HCT116 (cell line): ENCODE data around the gene C2orf76. TPM values are rescaled to one million over a fixed set of nuclear protein-coding genes. Genes with fewer than 3 reads are reported as not detected.

ENCODE experiments used
- ATAC-seq: fragments of 200-7000 bp; cut with Tn5 transposase; 2 replicates; pipeline ENCODE4 v1.9.1; 2020; ENCODE audit warnings: mild to moderate bottlenecking, moderate library complexity
- BruUV-seq: library from RNA; stranded (reverse); fragments of 400-500 nt; replicated peaks from 2 replicates; lab custom pipeline; 2021; lab: Mats Ljungman, UMichigan
- CTCF ChIA-PET: fragments of 300-600 bp; sonication (Branson Sonifier 250); formaldehyde crosslinking; loops from one replicate; lab custom pipeline; 2021; ENCODE audit warnings: antibody characterized with exemption; lab: Charles Lee
- POLR2A ChIA-PET: fragments of 300-600, 350-600 bp; sonication (Branson Sonifier 250); formaldehyde crosslinking; loops from one replicate; lab custom pipeline; 2021; ENCODE audit warnings: antibody characterized with exemption; lab: Charles Lee
- RAD21 ChIA-PET, 2 experiments: fragments of 300-600 bp; sonication (Branson Sonifier 250); formaldehyde crosslinking; loops; one replicate each; lab custom pipeline; 2023; ENCODE audit warnings: low total read pairs in 2 of 2; ENCODE audit not compliant: uncharacterized antibody in 2 of 2, unreplicated experiment in 2 of 2, low non-redundant PET in 1 of 2; lab: Charles Lee
- DNase-seq: peaks from one replicate; pipeline ENCODE4 v3.0.0-alpha.2; 2010; ENCODE audit warnings: low read depth, low spot score
- H2AFZ ChIP-seq: fragments of 200-600 bp; shearing (Covaris generic), sonication (generic); 2 replicates; pipeline ENCODE4 v1.6.1; 2017; ENCODE audit warnings: low read depth, mixed run types, mixed read lengths, antibody characterized with exemption, low read length; ENCODE audit not compliant: poor library complexity, severe bottlenecking
- H3K27ac ChIP-seq: 2 replicates; pipeline ENCODE4 v1.5.1; 2012; ENCODE audit warnings: low read depth, low read length
- H3K27me3 ChIP-seq: fragments of 200-600 bp; sonication (generic); 2 replicates; pipeline ENCODE4 v1.6.1; 2016; ENCODE audit warnings: mixed run types, low read length, mixed read lengths; ENCODE audit not compliant: insufficient read depth
- H3K36me3 ChIP-seq, 2 experiments: fragments of 200-500 bp in 1 of 2; fragments of 200-600 bp in 1 of 2; sonication (Bioruptor generic) in 1 of 2; sonication (generic) in 1 of 2; 2 replicates each; pipeline versions ENCODE4 v1.5.1 to v1.6.1; 2014 to 2016; ENCODE audit warnings: low read length in 2 of 2, inconsistent platforms in 1 of 2, mixed read lengths in 1 of 2, mixed run types in 1 of 2; ENCODE audit not compliant: insufficient read depth in 2 of 2, control insufficient read depth in 1 of 2
- H3K4me1 ChIP-seq, 2 experiments: fragments of 200-600 bp in 1 of 2; sonication (generic) in 1 of 2; 2 replicates each; pipeline versions ENCODE4 v1.5.1 to v1.6.1; 2012 to 2017; ENCODE audit warnings: low read length in 2 of 2, inconsistent platforms in 1 of 2, mild to moderate bottlenecking in 1 of 2, mixed read lengths in 1 of 2, mixed run types in 1 of 2, moderate library complexity in 1 of 2; ENCODE audit not compliant: insufficient read depth in 2 of 2, control insufficient read depth in 1 of 2
- H3K4me2 ChIP-seq: fragments of 200-600 bp; sonication (generic); 2 replicates; pipeline ENCODE4 v1.6.1; 2017; ENCODE audit warnings: mixed run types, low read length, mixed read lengths
- H3K4me3 ChIP-seq, 2 experiments: fragments of 200-600 bp in 1 of 2; sonication (generic) in 1 of 2; replicated peaks in 1 of 2; 2 replicates each; pipeline ENCODE4 v1.5.1; 2011 to 2016; ENCODE audit warnings: low read length in 2 of 2, control low read depth in 1 of 2, low read depth in 1 of 2, mild to moderate bottlenecking in 1 of 2, mixed read lengths in 1 of 2, mixed run types in 1 of 2
- H3K79me2 ChIP-seq: fragments of 200-600 bp; sonication (generic); 2 replicates; pipeline ENCODE4 v1.6.1; 2017; ENCODE audit warnings: mild to moderate bottlenecking, mixed run types, low read length, moderate library complexity, mixed read lengths; ENCODE audit not compliant: insufficient read depth
- H3K9ac ChIP-seq: fragments of 200-600 bp; sonication (generic); 2 replicates; pipeline ENCODE4 v1.6.1; 2016; ENCODE audit warnings: low read length, mixed read lengths
- H3K9me2 ChIP-seq: fragments of 200-600 bp; sonication (generic), shearing (Covaris generic); 2 replicates; pipeline ENCODE4 v1.6.1; 2017; ENCODE audit warnings: mixed run types, mild to moderate bottlenecking, moderate library complexity; ENCODE audit not compliant: insufficient read depth
- H3K9me3 ChIP-seq, 2 experiments: fragments of 200-500 bp in 1 of 2; fragments of 200-600 bp in 1 of 2; sonication (Bioruptor generic) in 1 of 2; sonication (generic) in 1 of 2; 2 replicates each; pipeline ENCODE4 v1.6.1; 2014 to 2017; ENCODE audit warnings: low read length in 2 of 2, mixed read lengths in 2 of 2, inconsistent platforms in 1 of 2, low read depth in 1 of 2, mild to moderate bottlenecking in 1 of 2, mixed run types in 1 of 2, moderate library complexity in 1 of 2; ENCODE audit not compliant: control insufficient read depth in 1 of 2, insufficient read depth in 1 of 2
- H4K20me1 ChIP-seq: fragments of 200-600 bp; sonication (generic), shearing (Covaris generic); 2 replicates; pipeline ENCODE4 v1.6.1; 2017; ENCODE audit warnings: mixed run types, mild to moderate bottlenecking, moderate library complexity; ENCODE audit not compliant: insufficient read depth
- EGR1 ChIP-seq: IDR thresholded peaks from 2 replicates; pipeline ENCODE4 v1.6.1; 2012; ENCODE audit warnings: low read depth
- ELF1 ChIP-seq: IDR thresholded peaks from 2 replicates; pipeline ENCODE4 v1.6.1; 2012; ENCODE audit warnings: low read depth, borderline replicate concordance
- FOSL1 ChIP-seq: IDR thresholded peaks from 2 replicates; pipeline ENCODE4 v1.6.1; 2012; ENCODE audit warnings: low read depth
- POLR2AphosphoS5 ChIP-seq: IDR thresholded peaks from 2 replicates; pipeline ENCODE4 v1.6.1; 2011; ENCODE audit warnings: mild to moderate bottlenecking, low read depth, low read length, moderate library complexity
- RAD21 ChIP-seq: IDR thresholded peaks from 2 replicates; pipeline ENCODE4 v1.6.1; 2012; ENCODE audit warnings: low read depth, mild to moderate bottlenecking
- SP1 ChIP-seq: IDR thresholded peaks from 2 replicates; pipeline ENCODE4 v1.6.1; 2012; ENCODE audit warnings: low read depth
- ZFX ChIP-seq: fragments of 450-650 bp; IDR thresholded peaks from 2 replicates; pipeline ENCODE4 v1.6.1; 2017
- ZNF274 ChIP-seq: fragments of 200-500 bp; sonication (Bioruptor generic); IDR thresholded peaks from 2 replicates; pipeline ENCODE4 v1.6.1; 2014; ENCODE audit warnings: mild to moderate bottlenecking, low read depth, low read length, inconsistent platforms
- intact Hi-C: fragments of 100-400 bp; cut with micrococcal nuclease; formaldehyde crosslinking; loops from 2 replicates; pipeline ENCODE4 v1.10.0; 2022
- total RNA-seq: library from RNA; stranded (reverse); gene quantifications from one replicate; pipeline ENCODE4 v1.2.1, GENCODE V29; 2021; ENCODE audit not compliant: unreplicated experiment
- TF ChIP-seq, protein P1 (sequence below): IDR thresholded peaks from 2 replicates; pipeline ENCODE4 v1.6.1; 2012
- TF ChIP-seq, protein P2 (sequence below): IDR thresholded peaks from 2 replicates; pipeline ENCODE4 v1.6.1; 2012

Gene C2orf76
- total RNA-seq, 1 experiment from 2014 or later = 10.5 TPM

DNA sequence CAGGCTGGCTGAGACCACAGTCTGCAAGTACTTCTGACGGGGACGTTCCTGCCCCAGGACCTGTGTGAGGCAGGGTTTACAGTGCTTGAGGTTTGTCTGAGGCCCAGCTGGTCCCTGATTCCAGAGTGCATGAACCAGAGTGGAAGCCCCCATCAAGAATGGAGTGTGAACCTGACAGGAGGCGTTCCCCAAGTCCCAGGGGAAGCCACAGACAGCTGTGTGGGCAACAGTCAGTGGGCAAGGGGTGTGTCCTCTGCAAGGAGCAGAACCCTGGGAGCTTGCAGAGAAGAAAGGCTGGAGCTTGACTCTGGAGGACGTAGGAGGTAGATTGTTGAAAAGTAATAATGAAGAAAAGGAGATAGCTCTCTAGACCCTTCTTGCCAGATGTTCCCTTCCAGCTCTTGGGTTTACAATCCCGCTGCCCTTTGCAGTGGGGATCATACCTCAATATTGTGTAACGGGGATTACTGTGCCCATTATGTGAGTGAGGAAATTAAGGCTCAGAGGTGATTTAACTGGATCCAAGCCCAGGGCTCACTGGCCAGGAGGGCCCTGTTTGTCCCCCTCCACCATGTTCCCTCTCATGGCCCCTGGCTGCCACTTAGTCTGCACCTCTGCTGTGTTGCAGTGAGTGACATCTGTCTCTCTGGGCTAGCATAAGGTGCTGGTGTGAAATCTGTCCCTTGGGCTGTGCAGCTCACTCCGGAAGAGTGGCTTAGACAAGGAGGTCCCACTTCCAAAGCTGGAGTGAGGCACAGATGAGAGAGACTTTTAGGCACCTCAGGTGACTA, 6.3 kb upstream of the C2orf76 start:
- no peak for ATAC-seq

DNA sequence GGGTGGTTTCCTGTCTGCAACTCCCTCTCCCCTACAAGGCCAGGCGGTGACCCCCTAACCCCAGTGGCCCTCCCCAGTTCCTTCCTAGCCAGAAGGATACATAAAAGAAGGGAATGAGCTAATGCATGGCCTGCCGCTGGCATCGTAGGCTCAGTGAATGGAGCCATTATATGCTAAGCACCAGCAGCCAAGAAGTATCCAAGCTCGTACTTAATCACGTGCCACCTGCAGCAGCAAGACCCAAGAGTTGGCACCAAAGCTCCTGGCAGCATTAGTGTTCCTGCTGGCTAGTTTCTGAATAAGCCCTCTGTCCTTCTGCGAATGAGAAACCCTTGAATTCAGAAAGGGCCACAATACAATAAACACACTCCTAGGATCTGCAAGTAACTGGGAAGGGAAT, 4.5 kb upstream of the C2orf76 start:
- ChIA-PET RAD21 (no interaction called here), POLR2A (no interaction called here), CTCF (no interaction called here)
- Histone ChIP-seq H3K4me3 (no peak overlapping the region), H3K79me2 (peaks cover 25% of the 10 kb centered on the region), H3K9ac (no peak overlapping the region), H3K9me2 (no peaks in the 10 kb centered on the region), H3K27me3 (no peaks in the 10 kb centered on the region), H3K27ac (no peak overlapping the region), H3K4me2 (no peak overlapping the region), H3K36me3 (peaks cover 41% of the 10 kb centered on the region in 2 experiments), H4K20me1 (no peaks in the 10 kb centered on the region), H3K9me3 (no peaks in the 10 kb centered on the region), H3K4me1 (peaks cover 6 to 8% of the 10 kb centered on the region in 2 experiments), H2AFZ (no peak overlapping the region)
- DNase-seq = no peak
- TF ChIP-seq EGR1 (no peak), FOSL1 (no peak), POLR2AphosphoS5 (no peak), SP1 (no peak), ELF1 (no peak)
- TF ChIP-seq, protein P1, sequence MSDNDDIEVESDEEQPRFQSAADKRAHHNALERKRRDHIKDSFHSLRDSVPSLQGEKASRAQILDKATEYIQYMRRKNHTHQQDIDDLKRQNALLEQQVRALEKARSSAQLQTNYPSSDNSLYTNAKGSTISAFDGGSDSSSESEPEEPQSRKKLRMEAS = no peak
- TF ChIP-seq, protein P2, sequence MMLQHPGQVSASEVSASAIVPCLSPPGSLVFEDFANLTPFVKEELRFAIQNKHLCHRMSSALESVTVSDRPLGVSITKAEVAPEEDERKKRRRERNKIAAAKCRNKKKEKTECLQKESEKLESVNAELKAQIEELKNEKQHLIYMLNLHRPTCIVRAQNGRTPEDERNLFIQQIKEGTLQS = no peak
- BruUV-seq = no TSS peak
- intact Hi-C loops = no loop called here
- no peak for ATAC-seq

More for the DNA sequence above, 6.3 kb upstream of the C2orf76 start:
- ChIA-PET CTCF (no interaction called here), RAD21 (no interaction called here), POLR2A (no interaction called here)
- peaks cover 10% of the 10 kb centered on the region for H3K79me2 ChIP-seq
- BruUV-seq = no TSS peak
- TF ChIP-seq ZFX (no peak), RAD21 (no peak), ZNF274 (no peak)
- no peak overlapping the region for H3K4me3 ChIP-seq
- H3K4me1 ChIP-seq = peaks cover 3 to 5% of the 10 kb centered on the region in 2 experiments
- intact Hi-C loops = no loop called here
- no peaks in the 10 kb centered on the region for H3K27me3 ChIP-seq
- H3K9me3 ChIP-seq = no peaks in the 10 kb centered on the region
- peaks cover 41% of the 10 kb centered on the region in 2 experiments for H3K36me3 ChIP-seq
- H3K9me2 ChIP-seq = no peaks in the 10 kb centered on the region
- H4K20me1 ChIP-seq = no peaks in the 10 kb centered on the region
- DNase-seq = no peak
- no peak overlapping the region for H3K4me2 ChIP-seq
- no peak overlapping the region for H2AFZ ChIP-seq
- H3K27ac ChIP-seq = no peak overlapping the region
- H3K9ac ChIP-seq = no peak overlapping the region
